ENCODE data around the gene CBFA2T2.
"Not testable (repeated sequence)": the region's sequence is repeated elsewhere in the genome, so short reads cannot be mapped to it uniquely, and the experiment has no call there.

Gene CBFA2T2

GRCh38 chr20:33559212-33559611, 69.3 kb downstream of the CBFA2T2 start:
- no peaks in the 10 kb centered on the region for H3K9me3 ChIP-seq (ENCODE audit: control insufficient read depth, low read length)
- no peak overlapping the region for H3K27ac ChIP-seq (ENCODE audit: insufficient read depth, low read length, poor library complexity, severe bottlenecking)
- H3K36me3 ChIP-seq (ENCODE audit: control insufficient read depth, insufficient read depth, low read length) = no peaks in the 10 kb centered on the region
- no peak for DNase-seq
- H3K4me3 ChIP-seq (ENCODE audit: insufficient read depth, low read depth, low read length, poor library complexity, severe bottlenecking) = no peak overlapping the region
- H3K27me3 ChIP-seq (replicated peaks; ENCODE audit: control insufficient read depth, insufficient read depth, low read length, poor library complexity, severe bottlenecking) = no peaks in the 10 kb centered on the region
- peaks cover 10% of the 10 kb centered on the region for H3K4me1 ChIP-seq (ENCODE audit: control insufficient read depth, insufficient read depth, low read length, poor library complexity, severe bottlenecking)

GRCh38 chr20:33560026-33560425, 70.1 kb downstream of the CBFA2T2 start:
- DNase-seq = no peak
- H3K27ac ChIP-seq (ENCODE audit: insufficient read depth, low read length, poor library complexity, severe bottlenecking) = no peak overlapping the region
- H3K9me3 ChIP-seq (ENCODE audit: control insufficient read depth, low read length) = no peaks in the 10 kb centered on the region
- H3K4me1 ChIP-seq (ENCODE audit: control insufficient read depth, insufficient read depth, low read length, poor library complexity, severe bottlenecking) = peaks cover 6% of the 10 kb centered on the region
- H3K36me3 ChIP-seq (ENCODE audit: control insufficient read depth, insufficient read depth, low read length) = no peaks in the 10 kb centered on the region
- H3K4me3 ChIP-seq (ENCODE audit: insufficient read depth, low read depth, low read length, poor library complexity, severe bottlenecking) = no peak overlapping the region
- H3K27me3 ChIP-seq (replicated peaks; ENCODE audit: control insufficient read depth, insufficient read depth, low read length, poor library complexity, severe bottlenecking) = no peaks in the 10 kb centered on the region

- not testable (repeated sequence) for H3K27me3 ChIP-seq (replicated peaks; ENCODE audit: control insufficient read depth, insufficient read depth, low read length, poor library complexity, severe bottlenecking); H3K36me3 ChIP-seq (ENCODE audit: control insufficient read depth, insufficient read depth, low read length); H3K4me1 ChIP-seq (ENCODE audit: control insufficient read depth, insufficient read depth, low read length, poor library complexity, severe bottlenecking); DNase-seq; H3K27ac ChIP-seq (ENCODE audit: insufficient read depth, low read length, poor library complexity, severe bottlenecking); H3K9me3 ChIP-seq (ENCODE audit: control insufficient read depth, low read length); H3K4me3 ChIP-seq (ENCODE audit: insufficient read depth, low read depth, low read length, poor library complexity, severe bottlenecking)
These were observed 71.2 kb downstream of the CBFA2T2 start for GRCh38 chr20:33561053-33561452.

- H3K27me3 ChIP-seq (replicated peaks; ENCODE audit: control insufficient read depth, insufficient read depth, low read length, poor library complexity, severe bottlenecking) = no peaks in the 10 kb centered on the region
- H3K4me1 ChIP-seq (ENCODE audit: control insufficient read depth, insufficient read depth, low read length, poor library complexity, severe bottlenecking) = no peaks in the 10 kb centered on the region
- H3K27ac ChIP-seq (ENCODE audit: insufficient read depth, low read length, poor library complexity, severe bottlenecking) = no peak overlapping the region
- DNase-seq = no peak
- no peak overlapping the region for H3K4me3 ChIP-seq (ENCODE audit: insufficient read depth, low read depth, low read length, poor library complexity, severe bottlenecking)
- H3K36me3 ChIP-seq (ENCODE audit: control insufficient read depth, insufficient read depth, low read length) = no peaks in the 10 kb centered on the region
- H3K9me3 ChIP-seq (ENCODE audit: control insufficient read depth, low read length) = no peaks in the 10 kb centered on the region
These were observed 72.1 kb downstream of the CBFA2T2 start for GRCh38 chr20:33561692-33562601.

- Histone ChIP-seq H3K9me3 (ENCODE audit: control insufficient read depth, low read length) (no peaks in the 10 kb centered on the region), H3K4me3 (ENCODE audit: insufficient read depth, low read depth, low read length, poor library complexity, severe bottlenecking) (no peak overlapping the region), H3K27me3 (replicated peaks; ENCODE audit: control insufficient read depth, insufficient read depth, low read length, poor library complexity, severe bottlenecking) (no peaks in the 10 kb centered on the region), H3K27ac (ENCODE audit: insufficient read depth, low read length, poor library complexity, severe bottlenecking) (no peak overlapping the region), H3K4me1 (ENCODE audit: control insufficient read depth, insufficient read depth, low read length, poor library complexity, severe bottlenecking) (peaks cover 5% of the 10 kb centered on the region), H3K36me3 (ENCODE audit: control insufficient read depth, insufficient read depth, low read length) (no peaks in the 10 kb centered on the region)
- no peak for DNase-seq
These were observed 73.9 kb downstream of the CBFA2T2 start for GRCh38 chr20:33563788-33564187.

- H3K4me3 ChIP-seq (ENCODE audit: insufficient read depth, low read depth, low read length, poor library complexity, severe bottlenecking) = no peak overlapping the region
- no peak overlapping the region for H3K27ac ChIP-seq (ENCODE audit: insufficient read depth, low read length, poor library complexity, severe bottlenecking)
- DNase-seq = no peak
These were observed 77.1 kb downstream of the CBFA2T2 start for GRCh38 chr20:33566781-33567603.

GRCh38 chr20:33567949-33568348, 78.1 kb downstream of the CBFA2T2 start:
- DNase-seq = no peak
- H3K4me1 ChIP-seq (ENCODE audit: control insufficient read depth, insufficient read depth, low read length, poor library complexity, severe bottlenecking) = peaks cover 8% of the 10 kb centered on the region
- no peak overlapping the region for H3K27ac ChIP-seq (ENCODE audit: insufficient read depth, low read length, poor library complexity, severe bottlenecking)
- no peaks in the 10 kb centered on the region for H3K36me3 ChIP-seq (ENCODE audit: control insufficient read depth, insufficient read depth, low read length)
- H3K27me3 ChIP-seq (replicated peaks; ENCODE audit: control insufficient read depth, insufficient read depth, low read length, poor library complexity, severe bottlenecking) = no peaks in the 10 kb centered on the region
- H3K9me3 ChIP-seq (ENCODE audit: control insufficient read depth, low read length) = no peaks in the 10 kb centered on the region
- H3K4me3 ChIP-seq (ENCODE audit: insufficient read depth, low read depth, low read length, poor library complexity, severe bottlenecking) = no peak overlapping the region

More at GRCh38 chr20:33566781-33567603, 77.1 kb downstream of the CBFA2T2 start:
- no peaks in the 10 kb centered on the region for H3K36me3 ChIP-seq (ENCODE audit: control insufficient read depth, insufficient read depth, low read length)
- H3K4me1 ChIP-seq (ENCODE audit: control insufficient read depth, insufficient read depth, low read length, poor library complexity, severe bottlenecking) = peaks cover 8% of the 10 kb centered on the region
- H3K9me3 ChIP-seq (ENCODE audit: control insufficient read depth, low read length) = no peaks in the 10 kb centered on the region
- no peaks in the 10 kb centered on the region for H3K27me3 ChIP-seq (replicated peaks; ENCODE audit: control insufficient read depth, insufficient read depth, low read length, poor library complexity, severe bottlenecking)

- Histone ChIP-seq H3K27ac (ENCODE audit: insufficient read depth, low read length, poor library complexity, severe bottlenecking) (no peak overlapping the region), H3K27me3 (replicated peaks; ENCODE audit: control insufficient read depth, insufficient read depth, low read length, poor library complexity, severe bottlenecking) (no peaks in the 10 kb centered on the region), H3K4me1 (ENCODE audit: control insufficient read depth, insufficient read depth, low read length, poor library complexity, severe bottlenecking) (peaks cover 8% of the 10 kb centered on the region), H3K36me3 (ENCODE audit: control insufficient read depth, insufficient read depth, low read length) (no peaks in the 10 kb centered on the region), H3K4me3 (ENCODE audit: insufficient read depth, low read depth, low read length, poor library complexity, severe bottlenecking) (no peak overlapping the region), H3K9me3 (ENCODE audit: control insufficient read depth, low read length) (no peaks in the 10 kb centered on the region)
- DNase-seq = no peak
These were observed 78.5 kb downstream of the CBFA2T2 start for GRCh38 chr20:33568378-33568777.

GRCh38 chr20:33568868-33569801, 79.2 kb downstream of the CBFA2T2 start:
- Histone ChIP-seq H3K9me3 (ENCODE audit: control insufficient read depth, low read length) (no peaks in the 10 kb centered on the region), H3K27me3 (replicated peaks; ENCODE audit: control insufficient read depth, insufficient read depth, low read length, poor library complexity, severe bottlenecking) (no peaks in the 10 kb centered on the region), H3K4me1 (ENCODE audit: control insufficient read depth, insufficient read depth, low read length, poor library complexity, severe bottlenecking) (peaks cover 8% of the 10 kb centered on the region), H3K36me3 (ENCODE audit: control insufficient read depth, insufficient read depth, low read length) (no peaks in the 10 kb centered on the region), H3K4me3 (ENCODE audit: insufficient read depth, low read depth, low read length, poor library complexity, severe bottlenecking) (no peak overlapping the region), H3K27ac (ENCODE audit: insufficient read depth, low read length, poor library complexity, severe bottlenecking) (no peak overlapping the region)
- no peak for DNase-seq

Measured in effector memory CD4-positive, alpha-beta T cell (primary cell).